ENCODE measurements around the gene NOL4L. TPM values are rescaled to one million over a fixed set of nuclear protein-coding genes. Genes with fewer than 3 reads are reported as not detected.
"Not testable (repeated sequence)": the region's sequence is repeated elsewhere in the genome, so short reads cannot be mapped to it uniquely, and the experiment has no call there.

Gene NOL4L
- total RNA-seq, 4 donors from 2014 or later, result 18.5 to 29.9 (median 24.8) TPM

DNA sequence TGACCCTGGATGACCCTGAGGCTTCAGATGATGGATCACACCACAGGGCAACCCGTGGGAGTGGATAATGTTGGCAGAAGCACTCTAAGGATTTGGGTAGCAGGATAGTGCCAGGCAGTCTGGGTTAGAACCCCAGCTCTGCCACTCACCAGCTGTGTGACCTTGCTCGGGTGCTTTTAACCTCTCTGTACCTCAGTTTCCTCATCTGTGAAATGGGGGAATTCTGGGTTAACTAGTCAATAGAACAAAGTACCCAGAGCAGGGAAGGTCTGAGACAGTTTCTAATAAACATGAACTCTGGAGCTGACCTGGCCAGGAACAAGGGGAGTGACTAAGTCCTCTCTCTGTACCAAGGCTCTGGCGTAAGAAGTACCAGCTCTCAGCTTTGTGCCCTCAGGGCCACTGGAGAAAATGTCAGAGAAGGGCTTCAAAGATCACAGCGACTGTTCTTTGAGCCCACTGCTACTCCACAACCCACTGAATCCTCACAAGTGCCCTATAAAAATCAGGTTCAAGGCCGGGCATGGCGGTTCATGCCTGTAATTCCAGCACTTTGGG is 14.7 kb upstream of the NOL4L start:
- WGBS, 2 donors, result 75 to 88% methylated on average over 5 to 6 of the region's 6 CpGs

GRCh38 chr20:32598606-32599005 is 13.5 kb upstream of the NOL4L start:
- WGBS, 2 donors, result 57% methylated on average over 1 of the region's 7 CpGs; no CpG with 5 or more reads in 1 of the 2 donors
- DNase-seq, result no peak
- H3K36me3 ChIP-seq, result no peaks in the 10 kb centered on the region
- no peaks in the 10 kb centered on the region for H3K9me3 ChIP-seq
- H3K4me1 ChIP-seq, result no peaks in the 10 kb centered on the region
- intact Hi-C loops (cut with DNase I), result no loop called here
- H3K27ac ChIP-seq, result no peak overlapping the region
- H3K4me3 ChIP-seq (replicated peaks in 1 of 3), result no peak overlapping the region
- TF ChIP-seq POLR2A (IDR thresholded peaks at IDR 0.05), result no peak
- TF ChIP-seq, protein P1, sequence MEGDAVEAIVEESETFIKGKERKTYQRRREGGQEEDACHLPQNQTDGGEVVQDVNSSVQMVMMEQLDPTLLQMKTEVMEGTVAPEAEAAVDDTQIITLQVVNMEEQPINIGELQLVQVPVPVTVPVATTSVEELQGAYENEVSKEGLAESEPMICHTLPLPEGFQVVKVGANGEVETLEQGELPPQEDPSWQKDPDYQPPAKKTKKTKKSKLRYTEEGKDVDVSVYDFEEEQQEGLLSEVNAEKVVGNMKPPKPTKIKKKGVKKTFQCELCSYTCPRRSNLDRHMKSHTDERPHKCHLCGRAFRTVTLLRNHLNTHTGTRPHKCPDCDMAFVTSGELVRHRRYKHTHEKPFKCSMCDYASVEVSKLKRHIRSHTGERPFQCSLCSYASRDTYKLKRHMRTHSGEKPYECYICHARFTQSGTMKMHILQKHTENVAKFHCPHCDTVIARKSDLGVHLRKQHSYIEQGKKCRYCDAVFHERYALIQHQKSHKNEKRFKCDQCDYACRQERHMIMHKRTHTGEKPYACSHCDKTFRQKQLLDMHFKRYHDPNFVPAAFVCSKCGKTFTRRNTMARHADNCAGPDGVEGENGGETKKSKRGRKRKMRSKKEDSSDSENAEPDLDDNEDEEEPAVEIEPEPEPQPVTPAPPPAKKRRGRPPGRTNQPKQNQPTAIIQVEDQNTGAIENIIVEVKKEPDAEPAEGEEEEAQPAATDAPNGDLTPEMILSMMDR (IDR thresholded peaks at IDR 0.05), result no peak
- H3K27me3 ChIP-seq, result no peaks in the 10 kb centered on the region

More for the DNA sequence above, 14.7 kb upstream of the NOL4L start:
- Histone ChIP-seq H3K4me1 (no peaks in the 10 kb centered on the region), H3K27me3 (no peaks in the 10 kb centered on the region), H3K27ac (no peak overlapping the region), H3K36me3 (no peaks in the 10 kb centered on the region), H3K9me3 (no peaks in the 10 kb centered on the region), H3K4me3 (replicated peaks in 1 of 3) (no peak overlapping the region)
- DNase-seq, result no peak
- intact Hi-C loops (cut with DNase I), result no loop called here
- no peak for TF ChIP-seq POLR2A (IDR thresholded peaks at IDR 0.05)
- TF ChIP-seq, protein P1 (IDR thresholded peaks at IDR 0.05), result no peak

- Histone ChIP-seq H3K27ac (no peak overlapping the region), H3K4me1 (no peaks in the 10 kb centered on the region), H3K36me3 (no peaks in the 10 kb centered on the region), H3K27me3 (no peaks in the 10 kb centered on the region), H3K4me3 (replicated peaks in 1 of 3) (no peak overlapping the region), H3K9me3 (no peaks in the 10 kb centered on the region)
- WGBS, 2 donors, result 78% methylated on average over 7 of the region's 7 CpGs
- TF ChIP-seq, protein P1 (IDR thresholded peaks at IDR 0.05), result no peak
- TF ChIP-seq POLR2A (IDR thresholded peaks at IDR 0.05), result no peak
- intact Hi-C loops (cut with DNase I), result no loop called here
- DNase-seq, result no peak
These were observed 12.6 kb upstream of the NOL4L start for GRCh38 chr20:32597714-32598113.

DNA sequence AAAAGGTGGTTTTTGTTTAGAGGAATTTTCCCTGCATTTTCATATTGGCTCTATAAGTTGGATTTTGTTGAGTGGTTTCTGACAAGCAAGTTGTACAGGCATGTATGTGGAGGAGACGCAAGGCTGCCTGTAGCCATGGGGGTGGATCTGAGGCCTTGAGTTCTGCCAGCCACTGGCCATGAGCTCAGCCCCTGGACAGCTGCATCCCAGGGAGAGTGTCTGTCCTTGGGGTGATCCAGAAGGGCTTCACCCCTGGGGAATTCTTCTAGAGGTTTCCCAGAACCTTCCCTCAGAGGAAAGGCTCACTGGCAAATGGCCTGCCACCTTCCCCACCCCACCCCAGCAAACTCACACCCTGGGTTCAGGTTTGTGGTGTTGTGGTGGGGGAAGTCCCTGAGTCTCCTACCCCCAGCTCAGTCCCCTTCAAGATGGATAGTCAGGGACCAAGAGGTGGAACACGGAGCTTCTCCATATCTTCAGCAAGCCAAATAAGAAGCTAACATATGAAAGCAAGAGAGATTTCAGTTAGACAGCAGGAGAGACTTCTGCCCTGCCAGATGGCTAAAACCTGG is 11.6 kb upstream of the NOL4L start:
- TF ChIP-seq, protein P1 (IDR thresholded peaks at IDR 0.05), result no peak
- no peak for TF ChIP-seq POLR2A (IDR thresholded peaks at IDR 0.05)
- H3K36me3 ChIP-seq, result no peaks in the 10 kb centered on the region
- 69 to 81% methylated on average over 2 of the region's 2 CpGs for WGBS, 2 donors
- intact Hi-C loops (cut with DNase I), result no loop called here
- no peak overlapping the region for H3K27ac ChIP-seq
- DNase-seq, result no peak
- H3K9me3 ChIP-seq, result no peaks in the 10 kb centered on the region
- no peaks in the 10 kb centered on the region for H3K27me3 ChIP-seq
- H3K4me3 ChIP-seq (replicated peaks in 1 of 3), result no peak overlapping the region
- H3K4me1 ChIP-seq, result no peaks in the 10 kb centered on the region

- no peaks in the 10 kb centered on the region for H3K4me1 ChIP-seq
- no peak overlapping the region for H3K27ac ChIP-seq
- H3K4me3 ChIP-seq (replicated peaks in 1 of 3), result no peak overlapping the region
- H3K36me3 ChIP-seq, result no peaks in the 10 kb centered on the region
- TF ChIP-seq, protein P1 (IDR thresholded peaks at IDR 0.05), result no peak
- no peak for TF ChIP-seq POLR2A (IDR thresholded peaks at IDR 0.05)
- H3K27me3 ChIP-seq, result no peaks in the 10 kb centered on the region
- intact Hi-C loops (cut with DNase I), result no loop called here
- DNase-seq, result no peak
- 97 to 98% methylated on average over 4 of the region's 4 CpGs for WGBS, 2 donors
- no peaks in the 10 kb centered on the region for H3K9me3 ChIP-seq
These were observed 10.0 kb upstream of the NOL4L start for GRCh38 chr20:32595143-32595542.

DNA sequence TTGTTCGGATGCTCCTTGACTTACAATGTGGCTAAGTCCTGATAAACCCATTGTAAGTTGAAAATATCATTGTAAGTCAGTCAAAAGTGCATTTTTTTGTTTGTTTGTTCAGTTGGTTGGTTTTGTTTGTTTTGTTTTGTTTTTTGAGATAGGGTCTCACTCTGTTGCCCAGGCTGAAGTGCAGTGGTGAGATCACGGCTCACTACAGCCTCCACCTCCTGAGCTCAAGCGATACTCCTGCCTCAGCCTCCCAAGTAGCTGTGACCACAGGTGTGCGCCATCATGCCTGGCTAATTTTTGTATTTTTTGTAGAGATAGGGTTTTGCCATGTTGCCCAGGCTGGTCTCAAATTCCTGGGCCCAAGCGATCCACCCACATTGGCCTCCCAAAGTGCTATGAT is 9.5 kb upstream of the NOL4L start:
- H3K9me3 ChIP-seq; H3K27me3 ChIP-seq; DNase-seq; H3K27ac ChIP-seq; intact Hi-C loops (cut with DNase I); H3K36me3 ChIP-seq; H3K4me1 ChIP-seq; H3K4me3 ChIP-seq (replicated peaks in 1 of 3): not testable (repeated sequence)
- 95 to 98% methylated on average over 5 of the region's 5 CpGs for WGBS, 2 donors

Data from thyroid gland (tissue), 4 donors.